Vagina (tissue), 2 donors: ENCODE results near the gene ARHGEF17.

ENCODE experiments used
- POLR2AphosphoS5 ChIP-seq, 2 donors: sonication (generic); formaldehyde crosslinking; IDR thresholded peaks; one replicate each; pipeline ENCODE4 v1.9.0; 2017; ENCODE audit warnings: antibody characterized with exemption in 2 of 2, mild to moderate bottlenecking in 2 of 2, low read depth in 1 of 2; ENCODE audit not compliant: insufficient read depth in 1 of 2
- TF ChIP-seq, protein P1 (sequence below), 3 experiments: fragments of 450-650 bp in 2 of 3; fragments of 200-600 bp in 1 of 3; sonication (generic) in 1 of 3; IDR thresholded peaks; one replicate each; pipeline ENCODE4 v1.5.1; 2017 to 2019; ENCODE audit warnings: antibody characterized with exemption in 3 of 3, mild to moderate bottlenecking in 2 of 3, moderate library complexity in 2 of 3

DNA sequence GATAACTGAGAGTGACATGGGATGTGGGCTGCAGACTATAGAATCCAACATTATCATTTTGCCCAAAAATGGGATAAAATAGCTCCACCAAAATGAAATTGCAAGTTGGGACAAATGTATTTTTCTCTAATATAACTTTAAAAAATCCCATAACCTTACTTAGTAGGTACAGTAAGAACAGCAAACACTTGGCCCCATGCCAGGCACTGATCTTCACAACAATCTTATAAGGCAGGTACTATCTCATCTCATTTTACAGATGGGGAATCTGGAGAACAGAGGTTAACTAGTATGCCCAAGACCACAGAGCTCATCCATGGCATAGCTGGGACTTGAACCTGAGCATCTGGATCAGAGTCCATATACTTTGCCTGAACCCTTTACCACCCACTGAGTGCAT is 13.5 kb upstream of the ARHGEF17 start:
- TF ChIP-seq, protein P1, sequence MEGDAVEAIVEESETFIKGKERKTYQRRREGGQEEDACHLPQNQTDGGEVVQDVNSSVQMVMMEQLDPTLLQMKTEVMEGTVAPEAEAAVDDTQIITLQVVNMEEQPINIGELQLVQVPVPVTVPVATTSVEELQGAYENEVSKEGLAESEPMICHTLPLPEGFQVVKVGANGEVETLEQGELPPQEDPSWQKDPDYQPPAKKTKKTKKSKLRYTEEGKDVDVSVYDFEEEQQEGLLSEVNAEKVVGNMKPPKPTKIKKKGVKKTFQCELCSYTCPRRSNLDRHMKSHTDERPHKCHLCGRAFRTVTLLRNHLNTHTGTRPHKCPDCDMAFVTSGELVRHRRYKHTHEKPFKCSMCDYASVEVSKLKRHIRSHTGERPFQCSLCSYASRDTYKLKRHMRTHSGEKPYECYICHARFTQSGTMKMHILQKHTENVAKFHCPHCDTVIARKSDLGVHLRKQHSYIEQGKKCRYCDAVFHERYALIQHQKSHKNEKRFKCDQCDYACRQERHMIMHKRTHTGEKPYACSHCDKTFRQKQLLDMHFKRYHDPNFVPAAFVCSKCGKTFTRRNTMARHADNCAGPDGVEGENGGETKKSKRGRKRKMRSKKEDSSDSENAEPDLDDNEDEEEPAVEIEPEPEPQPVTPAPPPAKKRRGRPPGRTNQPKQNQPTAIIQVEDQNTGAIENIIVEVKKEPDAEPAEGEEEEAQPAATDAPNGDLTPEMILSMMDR (IDR thresholded peaks at IDR 0.05), result no peak
- TF ChIP-seq POLR2AphosphoS5 (IDR thresholded peaks at IDR 0.05; ENCODE audit: insufficient read depth in 1 of 2, low read depth in 1 of 2), result no peak
